ENCODE results near the gene CSNK1G1. TPM values are rescaled to one million over a fixed set of nuclear protein-coding genes. Genes with fewer than 3 reads are reported as not detected.

CSNK1G1 gene
- total RNA-seq, 1 donor from 2014 or later: 19.8 TPM

GRCh38 chr15:64187396-64188191 lies 168.4 kb downstream of the CSNK1G1 start:
- TF ChIP-seq CTCF (IDR thresholded peaks at IDR 0.05): no peak
- Histone ChIP-seq H3K4me1 (no peaks in the 10 kb centered on the region), H3K9me3 (no peaks in the 10 kb centered on the region), H3K4me3 (no peak overlapping the region), H3K27ac (no peak overlapping the region), H3K36me3 (peaks cover 23% of the 10 kb centered on the region), H3K27me3 (no peaks in the 10 kb centered on the region)
- ATAC-seq (no peak), DNase-seq (no peak)
- intact Hi-C loops (cut with DNase I): no loop called here

GRCh38 chr15:64185146-64185911 lies 170.6 kb downstream of the CSNK1G1 start:
- DNase-seq: no peak

GRCh38 chr15:64182859-64183370 lies 173.1 kb downstream of the CSNK1G1 start:
- no peak overlapping the region for H3K27ac ChIP-seq
- no peak for ATAC-seq
- H3K27me3 ChIP-seq: no peaks in the 10 kb centered on the region
- H3K4me1 ChIP-seq: no peaks in the 10 kb centered on the region
- no peak for DNase-seq
- H3K4me3 ChIP-seq: no peak overlapping the region
- intact Hi-C loops (cut with DNase I): no loop called here
- peaks cover 28% of the 10 kb centered on the region for H3K36me3 ChIP-seq
- no peaks in the 10 kb centered on the region for H3K9me3 ChIP-seq
- no peak for TF ChIP-seq CTCF (IDR thresholded peaks at IDR 0.05)

More at GRCh38 chr15:64185146-64185911, 170.6 kb downstream of the CSNK1G1 start:
- H3K4me1 ChIP-seq: no peaks in the 10 kb centered on the region
- no peak for ATAC-seq
- H3K27me3 ChIP-seq: no peaks in the 10 kb centered on the region
- H3K9me3 ChIP-seq: no peaks in the 10 kb centered on the region
- intact Hi-C loops (cut with DNase I): no loop called here
- no peak for TF ChIP-seq CTCF (IDR thresholded peaks at IDR 0.05)
- peaks cover 23% of the 10 kb centered on the region for H3K36me3 ChIP-seq
- no peak overlapping the region for H3K27ac ChIP-seq
- no peak overlapping the region for H3K4me3 ChIP-seq

GRCh38 chr15:64180235-64180824 lies 175.6 kb downstream of the CSNK1G1 start:
- Histone ChIP-seq H3K4me3 (no peak overlapping the region), H3K9me3 (no peaks in the 10 kb centered on the region), H3K4me1 (no peaks in the 10 kb centered on the region), H3K27me3 (no peaks in the 10 kb centered on the region), H3K36me3 (peaks cover 25% of the 10 kb centered on the region), H3K27ac (no peak overlapping the region)
- no peak for TF ChIP-seq CTCF (IDR thresholded peaks at IDR 0.05)
- DNase-seq (no peak), ATAC-seq (no peak)
- intact Hi-C loops (cut with DNase I): no loop called here

- ATAC-seq (no peak), DNase-seq (no peak)
- Histone ChIP-seq H3K36me3 (peaks cover 6% of the 10 kb centered on the region), H3K9me3 (no peaks in the 10 kb centered on the region), H3K4me1 (peaks cover 10% of the 10 kb centered on the region), H3K27ac (no peak overlapping the region), H3K27me3 (no peaks in the 10 kb centered on the region), H3K4me3 (no peak overlapping the region)
- TF ChIP-seq CTCF (IDR thresholded peaks at IDR 0.05): no peak
- intact Hi-C loops (cut with DNase I): no loop called here
Measured at GRCh38 chr15:64166102-64166890, 189.7 kb downstream of the CSNK1G1 start.

All from upper lobe of right lung (tissue), 1 donor.